ENCODE measurements around the gene ITGB3.
"Not testable (repeated sequence)": the region's sequence is repeated elsewhere in the genome, so short reads cannot be mapped to it uniquely, and the experiment has no call there.

ITGB3 gene

DNA sequence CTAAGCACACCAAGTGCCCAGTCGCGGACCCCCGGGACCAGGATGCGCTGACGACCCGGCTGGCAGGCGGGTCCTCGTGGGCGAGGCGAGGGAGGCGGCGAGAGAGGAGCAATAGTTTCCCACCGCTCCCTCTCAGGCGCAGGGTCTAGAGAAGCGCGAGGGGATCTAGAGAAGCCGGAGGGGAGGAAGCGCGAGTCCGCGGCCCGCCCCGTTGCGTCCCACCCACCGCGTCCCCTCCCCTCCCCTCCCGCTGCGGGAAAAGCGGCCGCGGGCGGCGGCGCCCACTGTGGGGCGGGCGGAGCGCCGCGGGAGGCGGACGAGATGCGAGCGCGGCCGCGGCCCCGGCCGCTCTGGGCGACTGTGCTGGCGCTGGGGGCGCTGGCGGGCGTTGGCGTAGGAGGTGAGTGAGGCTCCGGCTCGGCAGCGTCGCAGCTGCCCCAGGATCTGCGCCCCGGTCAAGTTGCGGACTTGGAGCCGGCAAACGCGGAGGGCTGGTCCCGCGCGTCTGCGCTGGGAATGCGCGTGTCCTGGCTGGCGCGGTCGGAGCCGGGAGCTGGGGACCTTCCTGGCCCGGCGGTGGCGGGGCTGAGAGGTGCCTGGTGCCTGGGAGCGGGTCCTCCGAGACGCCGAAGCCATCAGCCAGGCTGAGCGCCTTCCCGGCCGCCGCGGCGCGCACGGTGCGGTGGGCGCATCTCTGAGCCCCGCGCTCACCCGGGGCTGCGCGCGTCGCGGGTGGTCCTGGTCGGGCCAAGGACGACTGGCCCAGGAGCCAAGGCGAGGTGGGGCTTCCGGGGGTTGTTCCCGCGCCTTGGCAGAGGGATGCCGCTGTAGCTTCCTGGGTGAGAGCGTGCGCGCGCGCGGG lies at the start of gene ITGB3:
Gene ITGB3, plus strand, starts transcription at position 287 of the 862 bp plus-strand sequence. Its CDS starts 35 bp downstream, at position 322.
- peak; percentile 17 for DNase-seq

DNA sequence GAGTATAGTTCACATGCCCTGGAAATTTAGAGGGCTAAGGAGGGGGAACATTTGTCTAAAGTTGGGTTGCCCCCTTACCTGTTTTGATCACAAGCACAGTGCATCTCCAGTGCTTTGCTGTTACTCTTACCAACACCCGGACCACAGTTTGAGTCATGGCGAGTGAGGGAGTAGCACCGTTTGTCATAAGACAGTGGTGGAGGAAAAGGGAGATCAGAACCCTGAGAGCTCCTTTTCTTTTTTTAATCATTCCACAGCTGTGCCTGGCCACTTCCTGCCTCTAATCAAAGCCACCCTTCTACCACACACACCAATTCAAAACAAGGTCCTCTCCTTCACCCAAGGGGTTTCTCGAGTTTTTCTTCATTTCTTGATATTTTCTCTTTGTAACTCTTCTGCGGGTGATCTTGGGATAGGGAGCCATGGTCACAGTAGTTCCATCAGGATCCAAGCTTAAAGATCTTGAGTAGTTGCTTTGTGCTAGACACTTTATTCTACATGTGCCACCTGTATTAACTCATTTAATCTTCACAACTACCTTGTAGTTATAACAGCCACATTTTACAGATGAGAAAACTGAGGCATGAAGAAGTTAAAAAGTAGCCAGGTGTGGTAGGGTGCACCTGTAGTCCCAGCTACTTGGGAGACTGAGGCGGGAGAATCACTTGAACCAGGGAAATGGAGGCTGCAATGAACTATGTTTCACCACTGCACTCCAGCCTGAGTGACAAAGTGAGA lies 49.5 kb upstream of the ITGB3 start:
- DNase-seq = no peak

DNA sequence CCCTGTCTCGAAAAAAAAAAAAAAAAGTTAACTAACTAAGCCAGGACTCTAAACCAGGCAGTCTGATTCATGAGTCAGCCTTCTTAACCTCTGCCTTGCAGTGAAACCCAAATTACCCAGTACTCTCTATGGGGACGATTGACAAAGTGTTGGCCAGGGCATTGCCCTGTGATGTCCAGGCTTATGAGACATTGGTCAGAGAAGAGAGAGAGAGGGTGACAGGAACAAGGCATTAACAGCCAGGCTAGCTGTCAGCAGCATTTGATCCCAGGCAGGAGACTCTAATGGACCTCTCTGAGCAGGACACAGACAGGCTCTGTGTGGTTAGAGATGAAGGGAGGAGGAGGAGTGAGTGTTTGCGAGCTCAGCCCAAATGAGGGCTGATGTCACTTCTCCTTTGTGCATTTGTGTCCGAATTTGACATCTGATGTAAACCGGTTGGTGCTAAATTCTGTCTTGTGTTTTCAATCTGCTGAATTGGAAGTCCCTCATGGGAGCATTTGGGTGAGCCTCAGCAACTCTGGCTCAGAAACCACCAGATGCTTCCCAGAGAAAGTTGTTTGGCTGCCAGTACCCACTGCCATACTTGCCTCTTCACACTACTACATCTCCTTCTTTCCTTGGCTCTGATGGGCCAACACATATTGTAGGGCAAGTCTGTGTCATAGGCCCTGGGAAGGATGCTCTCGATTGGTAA lies 48.8 kb upstream of the ITGB3 start:
- no peak for DNase-seq

DNA sequence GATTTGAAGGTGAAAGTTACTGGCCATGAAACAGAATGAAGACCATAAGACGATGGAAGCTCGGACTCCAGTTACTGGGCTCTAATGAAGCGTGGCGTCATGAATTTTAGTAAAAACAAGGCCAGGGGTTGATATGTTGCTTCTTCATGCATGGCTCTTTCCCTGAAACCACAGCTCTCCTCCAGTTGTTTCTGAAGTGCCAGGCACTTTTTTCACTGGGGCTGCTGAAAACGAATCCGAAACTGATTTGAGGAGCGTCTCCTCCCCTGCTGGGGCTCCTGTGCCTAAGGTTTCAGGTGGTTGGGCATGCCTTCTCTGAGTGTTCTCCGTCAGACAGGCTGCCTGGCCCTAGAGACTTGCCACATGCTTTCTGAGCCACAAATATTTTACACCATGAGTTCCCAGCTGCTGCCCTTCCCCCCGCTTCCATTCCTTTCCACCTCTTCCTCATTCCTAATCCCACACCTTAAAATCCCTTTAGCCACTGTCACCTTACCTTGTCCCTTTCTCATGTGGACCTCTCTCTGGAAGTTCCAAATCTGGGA lies 48.1 kb upstream of the ITGB3 start:
- peak; percentile 25 for DNase-seq

DNA sequence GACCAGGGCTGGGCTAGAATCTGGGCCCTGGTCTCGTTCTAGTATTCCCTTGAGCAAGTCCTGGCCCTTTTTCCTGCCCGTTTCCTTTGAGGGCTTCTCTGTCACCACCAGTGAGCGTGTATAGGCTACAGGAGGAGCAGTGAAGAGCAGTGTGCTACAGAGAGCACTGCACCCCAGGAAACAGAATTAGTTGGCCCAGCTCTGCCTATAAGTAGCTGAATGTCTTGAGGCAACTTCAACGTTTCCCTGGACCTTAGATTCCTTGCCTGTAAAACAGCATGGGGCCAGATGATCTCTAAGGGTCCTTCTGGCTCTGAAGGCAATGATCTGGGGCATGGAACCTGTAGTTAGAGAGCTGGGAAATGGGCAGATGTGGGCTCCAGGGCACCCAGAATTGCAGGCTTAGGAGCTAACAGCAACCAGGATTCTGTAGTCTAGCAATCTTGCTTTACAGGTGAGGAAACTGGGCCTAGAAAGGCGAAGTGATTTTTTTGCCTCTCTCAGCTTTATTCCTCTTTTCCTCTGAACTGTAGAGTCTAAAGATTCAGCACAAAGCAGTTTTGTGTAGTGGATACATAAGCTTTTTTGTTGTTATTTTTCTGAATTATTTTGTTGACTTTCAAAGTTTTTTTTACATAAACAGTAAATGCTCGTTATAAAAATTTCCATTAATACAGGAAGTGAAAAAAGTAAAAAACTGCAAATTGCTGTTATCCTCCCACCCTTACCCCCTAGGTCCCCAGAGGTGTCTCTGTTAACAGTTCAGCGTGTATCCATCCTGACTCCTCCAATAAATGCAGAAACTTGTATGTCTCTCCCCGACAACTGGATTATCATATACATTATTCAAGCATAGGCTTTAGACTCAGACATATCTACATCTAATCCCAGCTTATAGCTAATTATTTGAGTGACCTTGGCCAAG lies 46.2 kb upstream of the ITGB3 start:
- no peak for DNase-seq

DNA sequence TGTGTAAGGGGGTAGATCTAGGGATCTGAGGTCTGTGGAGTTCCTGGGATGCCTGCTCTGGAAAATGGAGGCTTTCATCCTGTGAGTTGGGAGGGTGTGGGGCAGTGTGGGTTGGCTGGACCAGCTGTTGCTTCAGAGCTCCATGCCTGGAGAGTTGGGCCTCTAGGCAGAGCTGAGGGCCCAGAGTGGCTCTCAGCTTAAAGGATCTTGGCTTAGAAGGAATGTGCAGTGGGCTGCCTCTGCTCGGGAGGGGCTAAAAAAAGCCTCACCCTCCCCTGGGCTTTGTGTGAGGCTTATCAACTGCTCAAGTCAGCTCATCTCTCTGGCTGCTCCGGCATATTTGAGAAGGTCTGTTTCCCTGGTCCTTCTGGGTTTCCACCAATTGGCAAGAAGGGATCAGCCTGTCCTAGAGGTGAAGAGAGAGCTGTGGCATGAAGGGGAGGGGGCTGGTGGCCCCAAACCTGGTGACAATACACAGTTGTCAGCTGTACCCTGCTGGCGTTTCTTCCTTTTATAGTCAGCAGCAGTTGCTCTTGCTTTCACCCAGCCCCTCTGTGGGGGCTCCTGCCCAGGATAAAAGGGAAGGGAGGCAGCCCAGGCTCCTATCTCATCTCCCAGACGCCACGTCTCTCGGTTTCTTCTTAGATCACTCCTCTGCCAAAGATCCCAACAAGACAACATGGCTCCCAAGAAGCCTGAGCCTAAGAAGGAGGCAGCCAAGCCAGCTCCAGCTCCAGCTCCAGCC lies 44.7 kb upstream of the ITGB3 start, which contains the start of gene MYL4:
Gene MYL4, plus strand, starts transcription at position 605 of the 745 bp plus-strand sequence. Its CDS starts 75 bp downstream, at position 680.
- DNase-seq = no peak

DNA sequence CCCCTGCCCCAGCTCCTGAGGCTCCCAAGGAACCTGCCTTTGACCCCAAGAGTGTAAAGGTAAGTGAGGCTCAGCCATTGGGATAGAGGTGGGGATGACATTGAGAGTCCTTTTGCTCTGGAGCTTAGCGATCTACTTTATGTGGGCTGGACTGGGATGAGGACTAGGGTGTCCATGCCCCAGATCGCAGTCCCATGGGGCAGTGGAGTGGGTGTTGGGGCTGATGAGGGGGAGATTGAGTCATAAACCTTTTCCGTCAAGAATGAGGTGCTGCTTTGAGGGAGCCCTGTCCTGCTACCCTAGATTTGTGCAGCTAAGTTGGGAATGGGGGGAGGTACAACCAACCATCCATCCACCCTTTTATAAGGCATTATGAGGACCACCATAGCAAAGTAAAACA lies 44.1 kb upstream of the ITGB3 start:
- DNase-seq = no peak

GRCh38 chr17:47210105-47210504 lies 43.5 kb upstream of the ITGB3 start:
- DNase-seq = no peak

DNA sequence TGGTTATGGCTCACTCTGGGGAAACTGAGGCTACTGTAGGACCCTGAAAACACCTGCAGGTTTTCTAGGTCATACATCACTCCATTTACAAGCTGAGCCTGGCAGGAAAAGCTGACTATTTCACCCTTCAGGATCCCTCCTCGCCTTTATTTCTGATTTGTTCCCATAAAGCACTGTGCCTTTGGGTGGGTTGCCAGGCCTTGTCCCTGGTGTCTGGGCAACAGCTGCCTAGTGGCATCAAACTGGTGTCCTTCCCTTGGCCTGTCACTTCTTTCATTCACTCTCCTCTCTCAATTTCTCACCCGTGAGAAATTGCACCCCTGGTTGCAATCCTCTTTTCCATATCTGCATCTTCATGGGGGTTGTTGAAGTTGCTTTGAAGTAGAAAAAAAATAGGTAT lies 42.8 kb upstream of the ITGB3 start:
- no peak for DNase-seq

DNA sequence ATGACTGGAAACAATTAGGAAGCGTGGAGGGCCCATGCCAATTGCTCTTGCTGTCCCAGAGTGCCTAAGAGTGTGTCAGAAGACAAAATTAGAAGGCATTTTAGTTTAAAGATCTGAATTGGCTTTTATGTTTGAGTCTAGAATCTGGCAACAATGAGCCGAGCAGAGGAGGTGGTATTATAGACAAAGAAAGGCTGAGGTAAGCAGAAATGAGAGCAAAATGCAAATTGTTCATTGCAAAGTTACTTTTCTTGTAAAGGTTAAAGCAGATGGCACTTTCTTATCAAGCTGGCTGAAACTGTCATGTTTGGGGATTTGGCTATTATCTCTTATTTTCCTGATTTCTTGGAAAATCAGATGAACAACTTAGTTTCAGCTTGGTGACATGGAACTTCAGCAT lies 41.2 kb upstream of the ITGB3 start:
- no peak for DNase-seq

GRCh38 chr17:47213540-47213939 lies 40.1 kb upstream of the ITGB3 start:
- no peak for DNase-seq

GRCh38 chr17:47214931-47215330 lies 38.7 kb upstream of the ITGB3 start:
- no peak for DNase-seq

GRCh38 chr17:47216821-47217220 lies 36.8 kb upstream of the ITGB3 start:
- DNase-seq = not testable (repeated sequence)

DNA sequence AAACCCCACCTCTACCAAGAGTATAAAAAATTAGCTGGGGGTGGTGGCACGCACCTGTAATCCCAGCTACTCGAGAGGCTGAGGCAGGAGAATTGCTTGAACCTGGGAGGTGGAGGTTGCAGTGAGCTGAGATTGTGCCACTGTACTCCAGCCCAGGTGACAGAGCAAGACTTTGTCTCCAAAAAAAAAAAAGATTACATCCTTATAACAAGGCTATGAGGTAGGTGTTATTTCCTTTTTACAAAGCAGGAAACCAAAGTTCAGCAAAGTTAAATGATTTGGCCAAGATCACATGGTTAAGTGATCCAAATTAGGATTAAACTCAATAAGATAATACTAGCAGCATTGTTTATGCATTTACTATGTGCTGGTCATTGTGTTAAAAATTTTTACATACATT lies 36.3 kb upstream of the ITGB3 start:
- not testable (repeated sequence) for DNase-seq

GRCh38 chr17:47218896-47219430 lies 34.7 kb upstream of the ITGB3 start:
- DNase-seq = no peak

DNA sequence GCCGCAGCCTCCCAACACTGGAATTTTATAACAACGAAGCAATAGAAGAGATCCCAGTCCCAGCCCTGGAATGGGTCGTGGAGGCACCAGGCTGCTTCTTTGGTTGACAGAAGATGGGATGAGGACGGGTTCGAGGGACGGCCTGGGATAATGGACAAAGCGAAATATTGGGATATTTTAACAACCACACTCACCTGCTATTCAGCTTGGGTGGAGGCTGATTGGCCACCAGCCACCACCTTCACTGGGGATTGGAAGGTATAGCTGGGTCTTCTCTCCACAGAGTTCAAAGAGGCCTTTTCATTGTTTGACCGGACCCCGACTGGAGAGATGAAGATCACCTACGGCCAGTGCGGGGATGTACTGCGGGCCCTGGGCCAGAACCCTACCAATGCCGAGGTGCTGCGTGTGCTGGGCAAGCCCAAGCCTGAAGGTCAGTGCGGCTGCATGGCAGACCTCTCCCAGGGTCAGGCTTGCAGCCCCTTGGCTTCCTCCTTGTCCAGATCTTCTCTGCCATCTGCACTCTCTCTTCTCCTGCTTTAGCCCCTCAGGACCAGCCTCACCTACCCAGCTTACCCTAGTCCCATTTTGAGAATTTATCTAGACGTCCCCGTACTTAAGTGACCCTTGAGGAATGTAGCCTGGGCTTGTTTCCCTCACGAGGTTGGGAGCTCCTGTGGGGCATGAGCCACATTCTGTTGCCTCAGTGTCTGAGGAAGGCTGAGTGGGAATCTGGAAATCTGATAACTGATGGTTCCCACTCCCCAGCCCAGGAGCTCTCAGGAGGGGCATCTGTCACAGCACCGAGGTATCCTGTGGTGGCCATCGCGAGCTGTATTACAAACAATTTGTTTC lies 33.8 kb upstream of the ITGB3 start:
- DNase-seq = no peak

- peak; percentile 9 for DNase-seq
Observed at GRCh38 chr17:47220531-47220999, 33.1 kb upstream of the ITGB3 start.

DNA sequence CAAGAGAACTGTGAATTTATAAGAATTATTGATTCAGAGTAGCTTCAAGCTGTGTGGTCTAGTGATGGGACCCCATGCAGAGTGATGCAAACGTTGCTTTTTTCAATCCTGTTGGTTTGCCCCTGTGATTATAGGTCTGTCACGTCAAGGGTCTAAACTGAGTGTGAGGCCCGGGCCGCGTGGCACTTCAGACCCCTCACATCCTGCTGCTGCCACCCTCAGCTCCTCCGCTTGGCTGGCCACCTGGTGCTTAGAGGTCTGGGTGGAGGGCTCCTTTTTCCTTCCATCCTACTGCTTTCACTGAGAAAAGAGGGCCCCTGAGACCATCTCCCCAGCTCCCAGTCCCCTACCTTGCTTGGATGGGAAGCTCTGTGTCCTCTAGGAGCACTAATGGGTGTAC lies 32.5 kb upstream of the ITGB3 start:
- DNase-seq = no peak

DNA sequence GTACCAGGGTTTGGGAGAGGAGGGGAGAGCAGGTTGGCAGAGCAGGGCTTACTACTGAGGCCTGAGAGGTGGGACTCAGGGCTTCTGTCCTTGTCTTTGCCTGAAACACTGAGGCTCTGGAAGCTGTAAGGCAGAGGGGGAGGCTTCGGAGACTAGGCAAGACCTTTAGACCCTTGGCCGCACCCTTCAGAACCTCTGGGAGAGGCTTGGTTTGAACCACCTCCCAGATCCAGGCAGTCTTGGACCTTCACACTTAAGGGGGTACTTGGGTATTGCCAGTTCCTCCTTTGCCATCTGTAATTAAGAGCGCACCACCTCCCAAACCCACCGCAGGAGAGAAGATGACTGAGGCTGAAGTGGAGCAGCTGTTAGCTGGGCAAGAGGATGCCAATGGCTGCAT lies 31.6 kb upstream of the ITGB3 start:
- DNase-seq = no peak

DNA sequence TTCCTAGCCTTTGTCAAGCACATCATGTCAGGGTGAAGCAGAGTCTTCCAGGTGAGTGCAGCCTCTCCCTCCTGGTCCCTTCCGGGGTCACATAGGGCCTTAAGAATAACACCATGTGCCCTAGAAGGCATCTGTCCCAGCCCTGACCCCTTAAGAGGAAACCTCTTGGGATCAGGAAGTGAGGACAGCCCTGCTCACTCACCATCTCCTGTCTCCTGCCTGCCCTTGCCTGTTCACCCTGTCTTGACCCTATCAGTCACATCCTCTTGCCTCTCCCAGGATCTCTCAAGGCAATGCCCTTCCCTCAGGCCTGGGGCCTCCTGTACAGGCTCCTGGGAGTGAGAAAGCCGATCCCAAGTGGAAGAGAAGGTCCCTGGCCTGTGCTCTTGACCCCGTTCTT lies 30.6 kb upstream of the ITGB3 start:
- no peak for DNase-seq

Data from NCI-H774 (cell line).